DND-41 (cell line): ENCODE measurements around the gene LMNTD1.

Source experiments
- CTCF ChIP-seq: IDR thresholded peaks from 2 replicates; pipeline ENCODE4 v1.5.1; 2012; ENCODE audit warnings: borderline replicate concordance, low read length, moderate library complexity, mild to moderate bottlenecking; ENCODE audit not compliant: poor library complexity, severe bottlenecking; ENCODE audit errors: extremely low read depth
- EZH2 ChIP-seq: IDR thresholded peaks from 3 replicates; pipeline ENCODE4 v1.6.1; 2012; ENCODE audit warnings: borderline replicate concordance, low read depth, mild to moderate bottlenecking, moderate library complexity, low read length, inconsistent platforms; ENCODE audit not compliant: severe bottlenecking

DNA sequence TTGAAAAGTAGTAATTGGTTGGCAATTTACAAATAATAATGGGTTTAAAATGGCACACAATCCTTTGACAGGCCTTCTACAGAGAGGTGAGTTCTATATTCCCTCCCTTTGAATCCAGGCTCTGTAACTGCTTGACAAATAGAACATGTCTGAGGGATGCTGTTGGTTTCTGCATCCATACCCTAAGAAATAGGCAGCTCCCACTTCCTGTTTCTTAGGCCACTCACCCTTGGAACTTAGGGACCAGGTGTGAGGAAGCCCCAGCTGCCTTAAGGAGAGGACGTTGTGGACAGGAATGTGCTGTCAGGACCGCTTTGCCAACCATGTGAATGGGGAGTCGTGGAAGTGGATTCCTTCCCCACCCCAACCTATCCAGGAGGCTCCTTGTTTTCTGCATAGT lies 59.4 kb downstream of the LMNTD1 start:
- TF ChIP-seq CTCF, result no peak
- TF ChIP-seq EZH2, result no peak
